Hepatocyte (in vitro differentiated cells): ENCODE data around the gene ANK2.

Source experiments
- CTCF ChIP-seq: fragments of 200-600 bp; sonication (generic); IDR thresholded peaks from 2 replicates; pipeline ENCODE4 v1.5.1; 2016; ENCODE audit warnings: antibody characterized with exemption, mild to moderate bottlenecking; ENCODE audit not compliant: poor library complexity
- EZH2phosphoT487 ChIP-seq: fragments of 200-600 bp; sonication (generic); IDR thresholded peaks from one replicate; pipeline ENCODE4 v1.6.1; 2018; ENCODE audit warnings: antibody characterized with exemption, mild to moderate bottlenecking, low read depth, moderate library complexity; ENCODE audit not compliant: unreplicated experiment, severe bottlenecking

GRCh38 chr4:113389160-113389559, 339.7 kb downstream of the ANK2 start:
- TF ChIP-seq CTCF = no peak
- TF ChIP-seq EZH2phosphoT487 = no peak
